ENCODE data around the gene TMEM250. TPM values are rescaled to one million over a fixed set of nuclear protein-coding genes. Genes with fewer than 3 reads are reported as not detected.
A peak's percentile ranks its signal among the peaks of the same experiment; 100 is the strongest.

The TMEM250 gene
- total and polyA plus RNA-seq, 9 of the 15 experiments (the other 6 are each of a cell fraction or from before 2014, with no cell fraction given): 0.32 to 44.6 (median 12.2) TPM

- TF ChIP-seq ZNF644 (tag; IDR thresholded peaks at IDR 0.05; ENCODE audit: low read depth) (no peak), MECOM (CRISPR knock-in tag; IDR thresholded peaks at IDR 0.05) (no peak), MAFK (IDR thresholded peaks at IDR 0.05; ENCODE audit: low read length) (no peak), HNRNPL (IDR thresholded peaks at IDR 0.05; ENCODE audit: low read depth, low read length) (no peak), ZNF347 (CRISPR knock-in tag; IDR thresholded peaks at IDR 0.05; ENCODE audit: low read depth) (no peak), KDM4B (IDR thresholded peaks at IDR 0.05; ENCODE audit: borderline replicate concordance in 2 of 2, low read depth in 1 of 2) (no peak), TAF9B (IDR thresholded peaks at IDR 0.05; ENCODE audit: partially characterized antibody) (no peak)
Observed at GRCh38 chr9:136124976-136125692, 6.5 kb upstream of the TMEM250 start (continued).

GRCh38 chr9:136122425-136123383 is 4.0 kb upstream of the TMEM250 start:
- in situ Hi-C loops (cut with MboI): loop anchor here (5.0 kb wide), 1 partner anchor 320 kb away; no protein-coding TSS in a partner anchor
- peak overlapping the region; percentile 33; the same call in 1 of the 2 replicates for H3K4me2 ChIP-seq (ENCODE audit: insufficient read depth, low read length)
- FAIRE-seq: peak; percentile 94
- peak; percentile 36 for TF ChIP-seq HMGN3 (IDR thresholded peaks at IDR 0.05; ENCODE audit: borderline replicate concordance, extremely low read depth, insufficient read length, low read depth, low read length)
- TF ChIP-seq TSC22D4 (tag; IDR thresholded peaks at IDR 0.05): no peak
- TF ChIP-seq ZBTB7A (IDR thresholded peaks at IDR 0.05; ENCODE audit: borderline replicate concordance, control insufficient read depth, low read depth, low read length): peak; percentile 64; the same call in 1 of the 2 replicates
- TF ChIP-seq RAD21 (CRISPR knock-in tag; conservative IDR thresholded peaks at IDR 0.05 in 1 of 2, IDR thresholded peaks at IDR 0.05 in 1 of 2): peak; percentile 97 to 99
- 0 out of 2 replicates have a peak, but pooled peaks have one; percentile 67 for TF ChIP-seq ZNF124 (CRISPR knock-in tag; IDR thresholded peaks at IDR 0.05)
- TF ChIP-seq ATF2 (CRISPR knock-in tag; IDR thresholded peaks at IDR 0.05): 0 out of 2 replicates have a peak, but pooled peaks have one; percentile 36
- TF ChIP-seq CC2D1A (IDR thresholded peaks at IDR 0.05): peak; percentile 91
- TF ChIP-seq FIP1L1 (IDR thresholded peaks at IDR 0.05; ENCODE audit: low read depth, low read length, poor library complexity, severe bottlenecking): peak; percentile 93
- TF ChIP-seq MAFK (IDR thresholded peaks at IDR 0.05; ENCODE audit: low read length): no peak

More at GRCh38 chr9:136122425-136123383, 4.0 kb upstream of the TMEM250 start:
- ATAC-seq (peak; percentile 73), DNase-seq (ENCODE audit: extremely low read depth in 1 of 4, low spot score in 3 of 4) (peak; percentile 76 to 83 (median 78))
- POLR2A ChIA-PET: interaction anchor here (0.5 to 1.0 kb wide), 4 partner anchors 29 to 1721 kb away, joined by 3 read pairs; no protein-coding TSS in a partner anchor
- Histone ChIP-seq H3K9ac (ENCODE audit: insufficient read depth in 1 of 2, low read depth in 2 of 2, low read length in 2 of 2) (peak overlapping the region in 1 of 2 experiments; percentile 78; a peak in 2 of 4 replicates), H3K9me3 (replicated peaks; ENCODE audit: control insufficient read depth, insufficient read depth, low read depth, low read length) (no peaks in the 10 kb centered on the region; the same call in 1 of the 2 replicates), H4K20me1 (replicated peaks; ENCODE audit: control insufficient read depth, insufficient read depth, low read length) (peaks cover 6% of the 10 kb centered on the region; the same call in 1 of the 2 replicates), H3K4me3 (no peak overlapping the region), H3K27ac (ENCODE audit: extremely low read depth, low read depth, low read length) (no peak overlapping the region), H3K27me3 (ENCODE audit: control insufficient read depth in 2 of 2, insufficient read depth in 2 of 2, low read length in 2 of 2) (peaks cover 20 to 32% of the 10 kb centered on the region in 2 experiments), H3K4me1 (replicated peaks in 1 of 2; ENCODE audit: control insufficient read depth in 2 of 2, insufficient read depth in 2 of 2, low read length in 2 of 2) (peaks cover 13 to 45% of the 10 kb centered on the region in 2 experiments), H3K36me3 (ENCODE audit: control insufficient read depth, insufficient read depth, low read length) (no peaks in the 10 kb centered on the region), H3K79me2 (ENCODE audit: control insufficient read depth, insufficient read depth, low read length) (peaks cover 22% of the 10 kb centered on the region), H2AFZ (ENCODE audit: low read depth, low read length) (peak overlapping the region; percentile 72), H3K9me1 (ENCODE audit: control insufficient read depth, insufficient read depth, low read length) (no peaks in the 10 kb centered on the region)
- no TSS peak for BruUV-seq (replicated peaks)
- intact Hi-C loops (cut with micrococcal nuclease): loop anchor here (1.0 to 10.0 kb wide), 3 partner anchors 155 to 325 kb away; no protein-coding TSS in a partner anchor
- CTCF ChIA-PET (ENCODE audit: low intra/inter-chr PET ratio): interaction anchor here (0.7 to 3.7 kb wide), 8 partner anchors 31 to 520 kb away, joined by 3 to 44 read pairs (median 6); partner anchors contain the start of gene KCNT1
- 28% methylated on average over 41 of the region's 45 CpGs for WGBS (ENCODE audit: insufficient coverage, low coverage, missing lambda C conversion rate)
